Measurements from ENCODE around the gene UMAD1.

The UMAD1 gene

DNA sequence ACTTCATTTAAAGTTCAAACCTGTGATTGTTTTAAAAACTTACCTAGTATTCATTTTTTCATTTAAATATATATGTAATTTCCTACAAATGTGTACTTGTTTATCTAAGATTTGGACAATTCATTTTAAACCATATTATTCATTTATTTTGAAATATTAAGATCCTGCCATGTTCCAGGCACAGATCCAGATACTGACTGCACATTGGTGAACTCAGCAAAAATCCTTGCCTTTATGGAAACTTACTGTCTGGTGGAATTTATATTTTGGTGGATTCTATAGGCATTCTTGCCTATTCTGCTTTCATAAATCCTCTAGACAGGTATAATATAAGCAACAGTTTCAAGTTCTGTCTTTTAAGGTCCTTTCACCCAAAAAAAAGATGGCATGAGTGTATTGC is 126.1 kb downstream of the UMAD1 start:
- TF ChIP-seq CTCF (conservative IDR thresholded peaks at IDR 0.05; ENCODE audit: low read depth, low read length): no peak
- H3K4me3 ChIP-seq (ENCODE audit: low read depth, low read length): no peak overlapping the region
- peak; percentile 53 for DNase-seq (ENCODE audit: low read depth)

DNA sequence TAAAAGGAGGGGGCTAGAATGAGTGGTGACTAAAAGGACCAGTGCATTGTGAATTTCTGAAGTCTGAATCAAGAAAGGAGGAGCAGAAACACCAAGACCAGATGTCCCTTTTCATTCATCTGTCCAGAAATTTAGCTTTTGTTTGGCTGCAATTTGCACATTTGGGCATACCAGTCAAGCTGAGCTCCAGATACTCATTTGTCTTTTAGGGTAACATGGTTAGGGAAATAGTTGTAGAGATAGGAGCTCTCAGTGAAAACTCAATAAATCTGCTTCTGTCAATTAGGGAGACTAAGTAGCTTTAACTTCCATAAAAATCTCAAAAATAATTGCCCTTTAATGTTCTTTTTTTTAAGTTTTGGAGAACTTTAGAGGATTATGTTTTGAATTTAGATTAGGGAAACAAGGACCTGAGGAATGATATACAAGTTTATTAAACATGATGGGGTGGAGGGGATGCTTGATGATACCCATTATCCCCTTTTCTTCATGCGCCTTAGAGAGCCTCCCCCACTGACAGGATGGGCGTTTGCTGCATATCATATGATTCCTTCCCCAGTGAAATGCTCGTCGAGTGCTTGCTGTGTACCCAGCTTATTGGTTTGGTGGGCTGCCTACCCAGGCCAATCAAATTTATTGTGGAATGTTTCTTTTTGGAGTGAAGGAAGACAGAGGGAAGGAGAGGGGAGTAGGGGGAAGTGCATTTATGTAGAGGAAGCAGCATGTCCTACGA is 128.6 kb downstream of the UMAD1 start:
- no peak for DNase-seq (ENCODE audit: low read depth)
- no peak for TF ChIP-seq CTCF (conservative IDR thresholded peaks at IDR 0.05; ENCODE audit: low read depth, low read length)
- H3K4me3 ChIP-seq (ENCODE audit: low read depth, low read length): no peak overlapping the region

- DNase-seq (ENCODE audit: low read depth): peak; percentile 69
- H3K4me3 ChIP-seq (ENCODE audit: low read depth, low read length): no peak overlapping the region
- TF ChIP-seq CTCF (conservative IDR thresholded peaks at IDR 0.05; ENCODE audit: low read depth, low read length): no peak
These were observed 129.4 kb downstream of the UMAD1 start for GRCh38 chr7:7769710-7770627.

GRCh38 chr7:7771452-7771851 is 130.9 kb downstream of the UMAD1 start:
- peak; percentile 16 for DNase-seq (ENCODE audit: low read depth)
- H3K4me3 ChIP-seq (ENCODE audit: low read depth, low read length): no peak overlapping the region
- TF ChIP-seq CTCF (conservative IDR thresholded peaks at IDR 0.05; ENCODE audit: low read depth, low read length): no peak

DNA sequence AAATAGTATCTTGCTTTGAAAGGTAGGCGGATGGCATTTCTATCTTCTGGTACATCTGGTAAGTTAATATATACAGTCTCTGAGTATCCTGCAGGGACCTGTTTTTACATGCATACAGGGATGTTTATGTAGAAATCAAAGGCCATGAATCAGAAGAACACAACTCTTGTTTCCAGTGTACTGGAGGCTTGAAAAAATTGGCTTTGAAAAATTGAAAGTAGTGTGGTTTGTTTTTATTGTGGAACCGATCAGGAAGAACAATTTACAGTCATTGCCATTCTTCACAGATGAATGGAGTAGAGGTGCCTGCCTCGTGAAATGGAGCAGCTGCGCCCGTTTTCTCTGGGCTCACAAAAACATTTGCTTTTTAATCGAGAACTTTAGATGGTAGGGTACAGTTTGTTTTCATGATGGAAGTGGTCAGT is 131.9 kb downstream of the UMAD1 start:
- peak overlapping the region; percentile 16 for H3K4me3 ChIP-seq (ENCODE audit: low read depth, low read length)
- no peak for TF ChIP-seq CTCF (conservative IDR thresholded peaks at IDR 0.05; ENCODE audit: low read depth, low read length)
- peak; percentile 56 for DNase-seq (ENCODE audit: low read depth)

DNA sequence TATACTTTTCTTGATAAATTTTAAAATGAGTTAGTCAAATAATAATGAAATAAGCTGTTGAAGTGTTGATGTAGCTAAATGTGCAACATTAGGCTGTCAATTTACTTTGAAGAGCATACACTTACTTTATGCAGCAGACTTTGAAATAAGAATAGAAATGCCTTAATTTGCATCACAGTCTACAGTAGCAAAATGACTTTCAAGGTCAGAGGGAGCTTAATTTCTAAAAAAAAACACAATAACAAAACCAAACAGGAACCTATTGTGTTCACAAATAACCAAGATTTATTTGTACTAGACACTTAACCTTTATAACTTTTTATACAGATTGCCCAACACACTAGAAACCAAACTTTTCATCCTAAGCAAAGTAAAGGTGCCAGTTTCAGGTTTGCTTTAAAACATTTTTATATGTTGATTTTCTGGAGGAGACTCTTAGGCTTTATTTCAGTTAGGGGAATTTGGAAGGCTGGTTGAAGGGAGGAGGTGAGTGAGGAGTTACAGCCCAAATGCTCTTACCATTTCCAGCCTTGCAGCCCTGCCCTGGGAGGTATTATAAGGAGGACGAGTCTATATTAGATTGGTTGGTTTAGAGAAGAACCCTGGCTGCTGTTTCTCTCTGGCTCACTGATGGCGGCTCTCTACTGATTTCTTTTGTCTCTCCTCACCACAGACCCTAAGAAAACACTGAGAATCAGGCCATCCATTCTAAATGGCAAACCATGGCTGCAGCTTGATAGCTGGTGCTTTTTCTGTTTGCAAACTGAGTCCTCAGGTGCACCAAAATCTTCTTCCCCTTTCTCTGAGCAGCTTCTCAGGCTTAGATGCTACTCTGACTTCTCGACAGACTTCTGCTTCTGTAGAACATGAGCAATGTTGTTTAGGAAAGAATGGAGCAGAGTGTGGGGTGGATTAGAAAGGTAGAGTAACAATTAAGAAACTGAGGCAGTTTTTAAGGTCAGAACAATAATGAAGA is 133.1 kb downstream of the UMAD1 start:
- H3K4me3 ChIP-seq (ENCODE audit: low read depth, low read length): no peak overlapping the region
- DNase-seq (ENCODE audit: low read depth): no peak
- TF ChIP-seq CTCF (conservative IDR thresholded peaks at IDR 0.05; ENCODE audit: low read depth, low read length): no peak

Data from choroid plexus epithelial cell (primary cell).